Mesenteric fat pad (tissue), 1 donor: ENCODE results near the gene DCBLD1. TPM values are rescaled to one million over a fixed set of nuclear protein-coding genes. Genes with fewer than 3 reads are reported as not detected.
"Not testable (repeated sequence)": the region's sequence is repeated elsewhere in the genome, so short reads cannot be mapped to it uniquely, and the experiment has no call there.

ENCODE experiments used
- DNase-seq: peaks from one replicate; pipeline ENCODE4 v3.0.0-alpha.2; 2020; ENCODE audit warnings: low spot score
- total RNA-seq: library from RNA; stranded (reverse); fragmentation: NEBNext Ultra II Directional; extraction: Animal tissue kit (Norgen Biotek cat#: 25700); gene quantifications from one replicate; pipeline ENCODE4 v1.2.1, GENCODE V29; 2021
- donor health status: DM: yes; HTN: yes; CAD: no.

The DCBLD1 gene
- total RNA-seq, 1 donor from 2014 or later, result 9.9 TPM

DNA sequence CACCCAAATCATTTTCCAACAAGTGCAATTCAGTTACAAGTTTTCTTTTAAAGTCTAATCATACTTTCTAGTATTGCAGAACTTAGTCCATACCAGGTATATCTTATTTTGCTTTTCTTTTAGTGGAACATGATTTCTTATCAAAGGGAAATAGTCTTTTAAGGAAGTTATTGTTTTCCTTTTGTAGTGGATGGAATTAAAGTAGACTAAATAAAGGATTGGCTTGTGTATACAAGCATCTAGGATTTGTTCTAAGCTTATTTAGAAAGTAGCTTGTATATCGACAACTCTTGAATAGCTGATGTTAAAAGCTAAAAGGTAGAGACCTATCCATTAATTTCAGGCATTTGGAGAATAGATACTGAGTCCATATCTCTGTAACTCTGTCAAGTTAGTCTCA, 14.8 kb downstream of the DCBLD1 start:
- no peak for DNase-seq

DNA sequence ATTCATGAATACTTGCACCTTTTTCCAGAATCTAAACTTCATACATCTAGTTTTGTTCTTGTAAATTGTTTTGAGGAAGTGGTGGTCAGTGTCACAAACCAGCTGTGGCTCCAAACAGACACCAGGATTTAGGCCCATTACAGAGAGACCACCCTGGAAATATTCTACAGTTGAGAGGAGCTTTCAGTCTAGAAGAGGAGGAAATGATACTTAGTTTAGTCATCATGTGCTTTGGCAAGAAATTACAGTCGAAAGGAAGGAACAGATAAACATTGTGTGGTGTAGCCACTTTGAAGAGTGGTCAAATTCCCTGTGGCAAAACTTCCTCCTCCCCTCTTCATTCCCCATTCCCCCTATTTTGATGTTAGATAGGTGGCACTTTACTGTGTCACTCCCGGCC, 15.7 kb downstream of the DCBLD1 start:
- no peak for DNase-seq

DNA sequence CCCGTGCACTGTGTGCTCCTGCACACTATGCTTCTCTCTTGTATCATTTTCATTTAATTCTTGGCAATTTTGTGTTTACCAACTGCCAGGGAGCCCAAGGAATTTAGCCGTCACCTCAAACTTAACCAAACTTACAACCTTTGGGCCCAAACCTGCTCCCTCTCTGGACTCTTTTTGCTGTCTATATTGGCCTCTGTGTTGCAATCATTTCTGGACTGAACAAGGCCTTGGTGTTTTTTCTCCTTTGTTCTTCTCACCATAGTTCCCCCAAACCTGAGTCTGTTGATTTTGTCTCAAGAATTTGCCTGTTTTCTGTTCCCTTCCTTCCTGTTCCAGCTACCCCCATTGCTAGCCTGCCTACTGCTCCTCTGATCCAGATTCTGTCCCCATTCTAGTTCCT, 19.2 kb downstream of the DCBLD1 start:
- no peak for DNase-seq

DNA sequence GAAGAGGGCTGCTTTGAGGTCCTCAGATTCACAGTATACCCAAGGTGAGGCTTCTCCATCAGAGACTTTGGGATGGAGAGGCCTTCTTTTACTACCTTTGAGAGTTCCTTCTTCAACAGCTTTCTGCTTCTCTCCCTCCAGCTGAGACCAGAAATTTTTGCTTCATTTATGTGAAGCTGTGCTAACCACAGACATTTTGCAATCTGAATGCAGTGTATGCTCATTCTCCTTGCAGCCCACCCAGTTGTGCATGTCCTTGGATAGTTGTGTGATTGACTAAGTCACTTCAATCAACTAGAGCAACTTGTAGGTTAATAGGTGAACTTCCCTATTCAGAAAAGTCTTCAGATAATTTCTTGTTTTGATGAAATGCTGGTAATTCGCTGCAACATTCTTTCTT, 20.1 kb downstream of the DCBLD1 start:
- DNase-seq, result no peak

DNA sequence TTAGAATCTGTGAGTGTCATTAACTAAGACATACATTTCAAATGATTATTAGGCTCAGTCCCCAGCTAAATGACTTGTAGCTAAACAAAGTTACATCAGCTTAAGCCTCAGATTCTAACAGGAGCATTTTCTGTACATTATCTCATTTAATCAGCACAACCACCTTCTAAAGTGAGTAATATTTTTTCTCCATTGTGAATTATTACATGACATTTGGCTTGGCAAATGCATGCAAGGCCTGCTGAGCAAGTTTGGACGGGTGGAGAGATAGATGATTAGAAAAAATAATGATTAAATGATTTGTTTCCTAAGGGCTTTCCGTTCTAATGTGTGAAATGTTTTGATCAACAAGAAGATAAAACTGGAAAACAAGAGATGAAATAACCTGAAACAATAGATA, 20.7 kb downstream of the DCBLD1 start:
- DNase-seq, result no peak

DNA sequence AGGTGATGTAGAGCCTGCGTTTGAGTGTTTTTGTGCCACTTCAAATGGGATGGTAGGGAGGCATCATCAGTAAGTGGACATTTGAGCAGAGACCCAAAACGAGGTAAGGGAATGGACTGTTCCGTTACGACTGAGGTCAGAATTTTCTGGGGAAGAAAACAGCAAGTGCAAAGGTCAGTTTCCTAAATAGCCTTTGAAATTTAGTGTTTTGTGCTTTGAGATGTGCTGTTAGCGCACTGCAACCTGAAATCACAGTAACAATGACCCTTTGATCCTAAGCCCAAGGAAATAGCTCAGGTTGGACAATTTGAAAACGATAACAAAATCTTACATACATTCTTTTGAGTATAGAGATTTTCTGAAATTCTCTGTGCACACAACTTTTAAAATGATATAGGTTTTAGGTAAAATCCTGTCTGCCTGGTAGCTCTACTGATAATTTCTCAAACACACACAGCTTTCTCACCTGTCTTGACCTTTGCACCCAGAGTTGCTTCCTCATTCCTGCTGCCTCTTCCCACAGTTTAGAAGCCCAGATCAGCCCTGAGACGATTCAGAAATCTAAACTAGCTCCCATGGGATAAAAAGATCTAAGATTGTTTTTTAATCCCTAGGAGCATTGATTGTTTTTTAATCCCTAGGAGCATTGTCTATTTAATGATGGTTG, 22.1 kb downstream of the DCBLD1 start:
- no peak for DNase-seq

DNA sequence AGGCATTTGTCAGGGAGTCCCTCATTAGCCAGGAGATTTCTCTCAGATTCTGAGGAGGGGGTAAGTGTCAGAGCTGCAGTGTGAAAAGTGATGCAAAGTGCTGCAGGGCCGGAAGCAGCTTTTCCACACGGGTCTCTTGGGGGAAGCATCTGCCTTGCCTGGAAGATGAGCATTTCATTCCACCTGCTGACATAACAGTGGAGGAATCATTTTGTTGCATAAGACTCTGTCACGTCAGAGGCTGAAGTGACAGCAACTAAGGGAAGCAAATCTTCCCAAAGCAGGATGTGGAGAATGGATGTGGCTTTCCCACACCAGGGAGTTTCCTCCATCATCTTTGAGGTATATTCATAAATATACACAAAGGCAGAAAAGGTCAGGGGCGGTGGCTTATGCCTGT, 22.8 kb downstream of the DCBLD1 start:
- no peak for DNase-seq

DNA sequence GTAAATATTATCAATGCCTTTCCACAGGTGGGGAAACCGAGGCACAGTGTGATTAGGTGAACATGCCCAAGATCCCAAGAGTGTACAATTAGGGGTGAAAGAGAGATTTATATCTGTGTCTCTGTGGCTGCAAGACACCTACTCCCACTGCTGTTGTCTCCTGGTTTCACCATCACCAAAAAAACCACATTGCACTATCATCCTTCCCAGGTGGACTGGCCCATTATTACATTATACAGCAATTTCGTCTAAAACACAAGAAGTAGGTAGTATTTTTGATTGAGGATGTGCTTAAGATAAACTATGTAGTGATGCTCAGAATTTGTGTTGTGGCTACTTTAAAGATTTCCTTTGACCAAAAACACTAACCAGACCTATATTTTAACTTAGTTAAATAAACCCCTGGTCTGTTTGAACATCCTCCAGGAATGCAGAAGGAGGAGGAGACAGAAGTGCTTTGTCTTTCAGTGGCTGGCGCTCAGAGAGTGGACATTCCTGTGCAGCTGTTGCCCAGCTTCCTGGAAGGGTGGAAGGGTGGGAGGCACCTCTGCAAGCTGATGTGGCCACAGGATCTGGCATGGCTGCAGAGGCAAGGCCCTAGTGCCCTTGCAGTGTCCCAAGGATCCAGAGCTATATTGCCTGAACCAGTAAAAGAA, 23.8 kb downstream of the DCBLD1 start:
- DNase-seq, result no peak

DNA sequence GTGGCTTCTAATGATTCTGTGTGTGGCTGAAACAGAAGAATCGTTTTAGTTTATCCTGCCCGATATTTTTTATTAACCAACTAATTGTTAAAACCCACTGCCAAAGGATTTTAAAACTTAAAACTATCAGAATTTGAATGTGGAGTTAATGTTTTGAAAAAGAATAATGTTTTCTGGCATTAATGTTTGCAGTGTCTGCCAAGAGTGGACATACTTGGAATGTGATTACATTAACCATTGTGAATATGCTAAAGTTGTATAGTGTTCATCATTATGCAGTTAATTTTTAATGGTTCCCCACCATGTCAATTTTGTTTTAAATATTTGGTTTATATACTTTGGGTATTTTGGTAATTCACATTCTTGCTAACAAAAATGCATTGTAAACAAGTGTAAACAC, 24.4 kb downstream of the DCBLD1 start:
- no peak for DNase-seq

DNA sequence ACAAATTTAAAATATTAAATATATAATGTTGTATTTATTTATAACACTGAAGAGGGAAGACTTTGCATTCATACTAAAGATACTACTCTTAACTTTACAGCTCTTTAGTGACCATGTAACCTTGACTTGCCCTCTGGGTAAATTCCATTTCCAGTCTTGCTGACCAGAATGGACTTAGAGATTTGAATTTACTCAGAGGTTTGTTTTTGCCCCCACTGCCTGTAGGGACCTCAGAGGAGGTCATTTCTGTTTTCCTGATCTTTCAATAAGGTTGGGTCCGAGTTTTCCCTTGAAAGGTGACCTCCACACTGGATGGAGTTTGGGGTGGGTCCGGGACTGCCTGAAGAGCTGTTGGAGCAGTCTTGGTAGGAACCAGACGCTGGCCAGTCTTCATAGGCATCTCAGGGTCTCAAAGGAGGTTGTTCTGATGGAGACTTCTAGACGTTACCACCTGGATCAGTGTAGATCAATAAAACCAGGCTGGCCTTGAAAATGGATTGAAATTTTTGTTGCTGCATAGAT, 26.0 kb downstream of the DCBLD1 start:
- DNase-seq, result no peak

DNA sequence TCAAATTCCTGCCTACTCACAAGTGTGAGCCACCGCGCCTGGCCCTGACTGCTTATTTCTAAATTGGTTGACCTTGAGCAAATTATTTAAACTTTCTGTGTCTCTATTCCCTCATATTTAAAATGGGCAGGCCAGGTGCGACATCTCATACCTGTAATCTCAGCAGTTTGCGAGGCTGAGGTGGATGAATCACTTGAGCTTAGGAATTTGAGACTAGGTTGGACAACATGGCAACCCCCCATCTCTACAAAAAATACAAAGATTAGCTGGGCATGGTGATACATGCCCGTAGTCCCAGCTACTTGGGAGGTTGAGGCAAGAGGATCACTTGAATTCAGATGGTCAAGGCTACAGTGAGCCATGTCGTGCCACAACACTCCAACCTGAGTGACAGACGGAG, 26.5 kb downstream of the DCBLD1 start:
- no peak for DNase-seq

DNA sequence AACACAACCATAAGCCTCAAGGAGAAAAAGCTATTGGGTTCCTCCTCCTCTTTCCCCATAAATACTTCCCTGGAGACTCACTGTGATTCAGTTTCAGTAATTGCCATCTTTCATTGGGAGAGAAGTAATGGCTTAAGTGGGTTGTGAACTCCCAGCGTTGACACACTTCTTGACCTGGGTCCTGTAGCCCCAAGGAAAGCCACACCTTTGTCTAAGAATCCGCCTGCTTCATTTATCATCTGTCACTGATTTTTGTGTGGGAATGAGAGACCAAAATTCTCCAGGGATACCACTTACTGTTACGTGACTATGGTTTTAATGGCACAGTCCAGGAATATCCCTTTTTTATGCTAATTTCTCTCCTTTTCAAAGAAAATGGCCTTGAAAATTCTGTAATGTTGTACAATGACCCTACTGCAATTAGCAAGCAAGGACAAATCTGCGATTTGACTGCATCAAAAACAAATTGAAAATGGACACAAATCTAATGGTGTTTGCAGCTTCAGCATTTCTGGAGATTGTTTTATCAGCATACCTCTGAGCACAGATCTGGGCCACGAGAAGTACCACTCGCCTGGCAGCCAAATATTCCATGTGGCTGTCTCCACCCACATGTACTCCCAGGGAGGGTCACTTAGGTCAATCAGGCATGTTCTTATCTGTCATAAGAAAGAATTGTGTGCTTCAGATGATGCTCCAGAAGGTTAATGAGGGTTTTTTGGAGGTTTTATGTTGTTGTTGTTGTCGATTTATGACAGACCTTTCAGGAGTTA, 29.8 kb downstream of the DCBLD1 start:
- no peak for DNase-seq

DNA sequence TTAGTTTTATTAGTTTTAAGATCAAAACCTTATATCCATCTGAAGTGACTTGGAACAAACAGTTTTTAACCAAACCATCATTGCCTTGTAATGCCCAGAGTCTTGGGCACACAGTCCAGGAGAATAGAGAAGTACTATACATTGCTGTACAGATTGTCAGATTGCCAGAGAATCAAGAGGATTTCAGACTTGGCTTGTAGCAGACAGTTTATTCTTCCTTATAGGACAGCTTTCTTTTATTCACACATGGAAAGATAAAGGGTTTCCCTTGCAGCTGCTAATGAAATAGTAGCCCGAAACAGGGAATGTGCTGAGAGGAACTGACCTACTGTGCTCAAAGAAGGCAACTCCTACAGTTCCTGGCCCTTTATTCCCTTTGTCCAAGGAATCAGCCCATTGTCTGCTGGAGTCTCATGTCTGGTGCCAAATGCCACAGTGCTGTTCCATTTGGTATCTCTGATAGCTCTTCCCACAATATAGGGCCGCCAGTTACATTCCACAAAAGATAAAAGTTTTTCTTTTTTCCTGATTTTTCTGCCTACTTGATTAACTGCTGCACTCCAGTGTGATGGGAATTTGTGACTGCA, 30.6 kb downstream of the DCBLD1 start:
- no peak for DNase-seq

DNA sequence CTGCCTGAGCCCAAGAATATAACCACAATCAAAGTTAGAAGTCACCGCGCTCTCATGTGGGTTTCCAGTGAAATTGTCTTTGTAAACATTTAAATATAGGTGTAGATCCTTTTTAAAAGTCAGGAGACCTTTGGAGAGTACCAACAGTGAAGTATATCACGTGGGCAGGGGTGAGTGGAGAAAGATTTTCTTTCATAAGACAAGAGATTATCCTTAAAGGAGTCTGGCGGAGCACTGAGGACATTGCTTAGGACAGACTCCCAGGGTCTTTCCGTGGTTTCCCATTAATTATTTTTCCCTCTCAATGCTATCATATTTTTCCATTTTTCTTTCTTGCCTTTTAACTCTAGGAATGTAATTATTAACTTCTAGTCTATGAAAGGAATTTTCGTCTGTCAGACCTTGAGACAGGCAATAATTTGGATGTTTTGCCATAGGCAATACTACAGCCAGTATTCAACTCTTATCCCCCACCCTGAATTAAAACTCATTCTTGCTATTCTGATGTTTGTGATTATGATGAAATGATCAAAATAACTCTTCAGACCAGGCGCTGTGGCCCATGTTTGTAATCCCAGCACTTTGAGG, 31.4 kb downstream of the DCBLD1 start:
- no peak for DNase-seq

DNA sequence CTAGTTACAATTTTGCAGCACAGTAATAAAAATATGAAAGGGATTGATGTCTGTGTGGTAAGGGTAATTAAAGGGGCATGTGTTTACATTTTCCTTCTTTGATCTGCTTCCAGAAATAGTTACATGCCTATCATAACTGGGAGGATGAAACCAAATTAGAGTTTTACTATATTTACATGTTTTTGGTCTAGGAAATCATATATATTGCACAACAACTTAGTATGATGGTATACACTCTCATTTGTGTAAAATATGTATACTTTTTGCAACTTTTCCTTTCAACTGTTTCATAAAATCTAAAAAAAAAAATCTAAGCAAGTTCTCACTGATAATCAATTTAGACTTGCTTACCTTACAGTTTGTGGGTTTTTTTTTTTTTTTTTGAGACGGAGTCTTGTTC, 32.2 kb downstream of the DCBLD1 start:
- no peak for DNase-seq

DNA sequence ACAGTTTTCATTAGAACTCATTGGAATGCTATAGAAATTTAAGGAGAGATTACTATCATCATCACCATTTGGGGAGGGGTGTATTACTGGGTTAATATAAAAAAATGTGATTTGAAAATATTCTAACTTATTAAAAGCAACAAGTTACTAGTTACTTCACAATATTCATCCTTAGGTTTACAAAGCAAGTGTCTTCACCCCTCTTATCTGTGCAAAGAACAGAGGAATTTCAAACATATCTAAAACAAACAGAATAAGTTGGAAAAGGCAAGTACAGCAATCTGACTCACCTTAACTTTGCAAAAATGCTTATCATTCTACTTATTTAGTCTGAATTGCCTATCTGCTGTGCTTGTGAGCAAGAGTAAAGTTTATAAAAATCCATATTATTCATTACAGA, 32.9 kb downstream of the DCBLD1 start:
- no peak for DNase-seq

DNA sequence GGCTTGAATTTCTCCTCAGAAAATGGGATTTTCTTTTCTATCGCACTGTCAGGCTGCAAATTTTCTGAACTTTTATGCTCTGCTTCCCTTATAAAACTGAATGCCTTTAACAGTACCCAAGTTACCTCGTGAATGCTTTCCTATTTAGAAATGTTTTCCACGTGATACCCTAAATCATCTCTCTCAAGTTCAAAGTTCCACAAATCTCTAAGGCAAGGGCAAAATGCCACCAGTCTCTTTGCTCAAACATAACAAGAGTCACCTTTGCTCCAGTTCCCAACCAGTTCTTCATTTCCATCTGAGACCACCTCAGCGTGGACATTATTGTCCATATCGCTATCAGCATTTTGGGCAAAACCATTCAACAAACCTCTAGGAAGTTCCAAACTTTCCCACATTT, 35.5 kb downstream of the DCBLD1 start:
- DNase-seq, result not testable (repeated sequence)

DNA sequence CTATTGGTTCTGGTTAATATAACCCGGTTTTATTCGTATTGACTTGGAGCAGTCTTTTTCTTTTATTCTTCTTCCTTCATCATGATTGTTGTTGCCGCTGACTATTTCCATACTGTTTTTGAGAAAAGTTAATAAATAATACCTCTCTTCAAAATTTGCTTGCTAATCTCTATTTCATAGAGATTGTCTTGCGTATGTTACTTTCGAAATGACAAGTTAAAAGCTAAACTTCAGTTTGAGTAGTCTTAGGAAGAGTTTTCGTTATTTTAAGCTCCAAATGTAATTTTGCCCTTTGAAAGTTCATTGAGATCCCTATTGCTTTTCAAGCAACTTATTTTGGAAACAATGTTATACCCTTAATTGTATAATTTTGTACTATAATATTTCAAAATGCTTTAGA, 36.4 kb downstream of the DCBLD1 start:
- DNase-seq, result no peak

DNA sequence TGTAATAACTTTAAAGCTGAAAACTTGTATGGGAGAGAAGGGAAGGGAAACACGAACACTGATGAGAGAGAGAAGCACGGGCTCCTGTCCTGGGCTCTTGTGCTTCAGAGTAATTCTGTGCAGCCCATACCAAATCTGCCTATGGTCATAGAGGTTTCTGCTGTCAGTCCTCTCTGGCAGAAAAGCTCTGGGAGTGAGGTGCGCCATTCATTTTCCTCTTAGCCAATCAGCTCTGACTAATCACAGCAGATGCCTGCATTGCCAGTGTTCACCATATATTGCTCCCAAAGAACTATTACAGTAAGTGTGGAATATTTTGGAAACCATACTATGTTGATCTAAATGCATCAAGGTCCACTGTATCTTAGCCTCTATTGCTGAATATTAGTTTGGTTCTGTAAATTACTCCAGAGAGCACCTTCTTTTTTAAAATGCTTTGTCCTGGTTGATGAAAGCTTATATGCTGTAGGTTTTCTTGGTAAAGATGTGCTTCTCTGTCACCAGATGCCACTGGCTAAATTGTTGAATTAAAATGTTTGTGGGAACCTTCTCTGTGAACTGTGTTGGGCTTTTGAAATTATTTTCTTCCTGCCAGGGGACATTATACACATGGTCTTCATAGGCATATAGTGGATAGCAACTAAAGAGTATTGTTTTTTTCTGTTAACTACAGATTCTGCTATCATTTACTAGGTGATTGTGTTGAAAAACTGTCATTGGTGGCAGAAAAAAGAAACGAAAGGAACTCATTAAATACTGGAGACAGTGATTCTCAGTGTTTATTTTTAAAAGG, 38.3 kb downstream of the DCBLD1 start:
- DNase-seq, result no peak

DNA sequence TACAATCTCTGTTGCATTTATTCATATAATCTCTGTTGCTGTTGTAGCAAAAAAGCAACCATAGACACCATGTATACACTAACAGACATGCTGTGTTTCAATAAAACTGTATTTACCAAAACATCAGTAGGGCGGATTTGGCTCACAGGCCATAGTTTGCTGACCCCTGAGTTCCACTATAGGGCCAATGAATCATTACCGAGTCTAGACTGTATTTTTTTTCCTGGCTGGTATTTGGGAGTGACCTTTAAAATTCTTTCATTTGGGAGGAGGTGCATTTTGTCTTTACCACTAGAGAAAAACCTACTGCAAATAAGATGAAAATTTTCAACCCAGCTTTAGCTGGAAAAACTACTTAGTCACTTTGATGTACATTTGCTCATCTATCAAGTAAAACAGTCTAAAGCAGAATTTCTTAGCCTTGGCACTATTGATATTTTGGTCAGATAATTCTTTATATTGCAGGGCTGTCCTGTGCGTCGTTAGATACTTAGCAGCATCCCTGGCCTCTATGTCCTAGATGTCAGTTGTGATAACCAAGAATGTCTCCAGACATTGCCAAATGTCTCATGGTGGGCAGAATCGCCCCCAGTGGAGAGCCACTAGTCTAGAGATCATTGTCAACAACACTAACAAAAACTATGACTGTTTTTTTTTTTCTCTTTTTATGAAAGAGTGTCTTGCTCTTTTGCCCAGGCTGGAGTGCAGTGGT, 39.5 kb downstream of the DCBLD1 start:
- DNase-seq, result no peak
